GM19025 (cell line): ENCODE measurements around the gene ADAMTS12.
"Not testable (repeated sequence)": the region's sequence is repeated elsewhere in the genome, so short reads cannot be mapped to it uniquely, and the experiment has no call there.

ENCODE experiments used
- ATAC-seq: cut with Tn5 transposase; IDR thresholded peaks from one replicate; pipeline ENCODE4 v1.9.1; 2021; ENCODE audit warnings: mild to moderate bottlenecking, low read depth, moderate library complexity; ENCODE audit not compliant: unreplicated experiment

The ADAMTS12 gene

GRCh38 chr5:33557605-33558004, 334.2 kb downstream of the ADAMTS12 start:
- ATAC-seq, result no peak

GRCh38 chr5:33556330-33557328, 335.2 kb downstream of the ADAMTS12 start:
- no peak for ATAC-seq

- ATAC-seq, result no peak
Measured at GRCh38 chr5:33549982-33550567, 341.7 kb downstream of the ADAMTS12 start.

- ATAC-seq, result not testable (repeated sequence)
Measured at GRCh38 chr5:33539790-33540189, 352.0 kb downstream of the ADAMTS12 start.

GRCh38 chr5:33539212-33539611, 352.6 kb downstream of the ADAMTS12 start:
- ATAC-seq, result no peak

- no peak for ATAC-seq
Measured at GRCh38 chr5:33538201-33538600, 353.6 kb downstream of the ADAMTS12 start.

- ATAC-seq, result no peak
Measured at GRCh38 chr5:33537240-33537639, 354.6 kb downstream of the ADAMTS12 start.

GRCh38 chr5:33536802-33537201, 355.0 kb downstream of the ADAMTS12 start:
- no peak for ATAC-seq

- no peak for ATAC-seq
Measured at GRCh38 chr5:33531824-33532223, 360.0 kb downstream of the ADAMTS12 start.

- no peak for ATAC-seq
Measured at GRCh38 chr5:33531037-33531298, 360.8 kb downstream of the ADAMTS12 start.

GRCh38 chr5:33530183-33531036, 361.4 kb downstream of the ADAMTS12 start:
- ATAC-seq, result no peak

GRCh38 chr5:33527696-33528095, 364.1 kb downstream of the ADAMTS12 start:
- ATAC-seq, result no peak

GRCh38 chr5:33526755-33527154, 365.0 kb downstream of the ADAMTS12 start:
- ATAC-seq, result no peak

- ATAC-seq, result no peak
Measured at GRCh38 chr5:33524476-33524875, 367.3 kb downstream of the ADAMTS12 start.

GRCh38 chr5:33523208-33523771, 368.5 kb downstream of the ADAMTS12 start:
- no peak for ATAC-seq

- ATAC-seq, result no peak
Measured at GRCh38 chr5:33516421-33516820, 375.4 kb downstream of the ADAMTS12 start.

- ATAC-seq, result not testable (repeated sequence)
Measured at GRCh38 chr5:33515366-33515765, 376.4 kb downstream of the ADAMTS12 start.

GRCh38 chr5:33513462-33514185, 378.2 kb downstream of the ADAMTS12 start:
- ATAC-seq, result no peak

GRCh38 chr5:33509036-33509435, 382.8 kb downstream of the ADAMTS12 start:
- no peak for ATAC-seq

GRCh38 chr5:33507426-33507825, 384.4 kb downstream of the ADAMTS12 start:
- ATAC-seq, result no peak
